Stimulated activated CD8-positive, alpha-beta memory T cell treated with anti-CD3 and anti-CD28 coated beads, Interleukin-4, amount 100 ng/mL, for 1 hour (primary cell): ENCODE results near the gene MS4A8.
"Not testable (repeated sequence)": the region's sequence is repeated elsewhere in the genome, so short reads cannot be mapped to it uniquely, and the experiment has no call there.

Source experiments
- DNase-seq, 2 donors: peaks; one replicate each; pipeline ENCODE4 v3.0.0-alpha.2; 2020; ENCODE audit warnings: low read depth in 2 of 2, low spot score in 1 of 2

The MS4A8 gene, protein sequence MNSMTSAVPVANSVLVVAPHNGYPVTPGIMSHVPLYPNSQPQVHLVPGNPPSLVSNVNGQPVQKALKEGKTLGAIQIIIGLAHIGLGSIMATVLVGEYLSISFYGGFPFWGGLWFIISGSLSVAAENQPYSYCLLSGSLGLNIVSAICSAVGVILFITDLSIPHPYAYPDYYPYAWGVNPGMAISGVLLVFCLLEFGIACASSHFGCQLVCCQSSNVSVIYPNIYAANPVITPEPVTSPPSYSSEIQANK

DNA sequence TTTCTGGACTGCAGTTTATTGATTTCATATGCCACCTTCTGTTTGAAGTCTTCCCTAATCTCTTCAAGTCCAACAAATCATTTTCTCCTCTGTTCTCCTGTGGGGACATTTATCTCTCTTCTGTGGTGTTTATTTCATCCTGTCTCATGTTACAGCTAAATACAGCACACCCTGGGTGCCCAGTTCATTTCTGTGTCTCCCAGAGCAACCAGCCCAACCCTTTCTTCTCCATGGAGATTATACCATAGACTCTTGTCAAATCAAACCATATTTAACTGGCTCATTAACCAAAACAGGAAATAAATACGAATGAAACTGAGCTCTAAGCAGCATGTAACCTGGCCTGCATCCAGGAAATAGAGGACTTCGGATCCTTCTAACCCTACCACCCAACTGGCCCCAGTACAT, at the start of gene MS4A8:
TSS of gene MS4A8 (plus strand) at position 329 of the 408 bp plus-strand sequence. CDS start 1,249 bp downstream, outside the sequence.
- no peak for DNase-seq

DNA sequence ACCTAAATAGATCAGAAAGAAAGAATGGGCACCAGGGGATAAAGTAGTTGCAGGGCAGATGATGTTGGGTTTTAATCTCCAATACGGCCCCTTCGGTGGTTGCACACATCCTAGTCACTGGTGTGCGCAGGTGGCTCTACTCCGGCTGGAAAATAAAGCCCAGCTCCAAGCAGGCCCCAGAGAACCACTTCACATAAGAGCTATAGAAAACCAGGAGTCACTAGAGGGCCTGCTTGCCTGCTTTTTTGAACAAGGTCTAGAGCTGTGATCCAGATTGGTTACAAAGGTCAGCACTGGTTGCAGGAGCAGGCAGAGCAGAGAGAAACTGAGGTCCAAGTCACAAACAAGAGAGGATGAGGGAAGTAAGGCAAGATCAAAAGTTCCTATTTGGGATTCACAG, 41.5 kb upstream of the MS4A8 start:
- no peak for DNase-seq

DNA sequence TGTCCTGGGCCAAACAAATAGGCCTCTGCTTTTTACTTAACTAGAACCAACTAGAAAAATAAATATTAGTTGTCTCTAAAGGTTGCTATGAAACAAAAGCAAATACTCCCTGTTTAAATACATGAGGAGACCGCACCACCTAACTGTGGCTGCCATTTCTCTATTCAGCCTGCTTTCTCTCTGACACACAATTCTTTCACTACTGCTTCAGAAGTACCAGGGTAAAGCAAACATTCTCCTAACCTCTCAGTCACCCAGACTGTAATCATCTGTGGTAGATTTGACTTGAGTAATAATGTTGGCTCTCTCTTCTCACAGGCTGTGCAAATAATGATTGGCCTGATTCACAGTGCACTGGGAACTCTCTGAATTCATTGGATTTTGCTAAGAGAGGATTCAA, 41.0 kb upstream of the MS4A8 start:
- no peak for DNase-seq

DNA sequence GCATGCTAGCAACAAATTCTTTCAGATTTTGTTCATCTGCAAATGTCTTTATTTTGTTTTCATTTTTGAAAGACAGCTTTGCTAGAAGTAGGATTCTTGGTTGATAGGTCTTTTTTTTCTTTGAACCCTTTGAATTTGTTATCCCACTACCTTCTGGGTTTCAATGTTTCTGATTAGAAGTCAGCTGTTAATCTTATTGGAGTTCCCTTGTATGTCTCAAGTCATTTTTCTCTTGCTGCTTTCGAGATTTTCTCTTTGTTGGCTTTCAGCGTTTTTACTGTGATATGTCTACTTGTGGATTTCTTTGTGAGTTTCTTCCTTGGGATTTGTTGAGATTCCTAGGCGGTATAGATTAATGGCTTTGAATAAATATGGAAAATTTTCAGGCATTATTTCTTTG, 27.2 kb upstream of the MS4A8 start:
- DNase-seq = no peak

DNA sequence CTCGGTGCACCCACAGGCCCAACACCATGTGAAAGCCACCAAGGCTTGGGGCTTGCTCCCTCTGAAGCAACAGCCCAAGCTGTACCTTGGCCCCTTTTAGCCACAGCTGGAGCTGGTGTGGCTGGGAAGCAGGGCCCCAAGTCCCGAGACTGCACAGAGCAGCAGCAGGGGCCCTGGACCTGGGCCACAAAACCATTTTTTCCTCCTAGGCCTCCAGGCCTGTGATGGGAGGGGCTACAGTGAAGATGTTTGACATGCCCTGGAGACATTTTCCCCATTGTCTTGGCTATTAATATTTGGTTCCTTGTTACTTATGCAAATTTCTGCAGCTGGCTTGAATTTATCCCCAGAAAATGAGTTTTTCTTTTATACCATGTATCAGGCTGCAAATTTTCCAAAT, 21.2 kb upstream of the MS4A8 start:
- DNase-seq = not testable (repeated sequence)

DNA sequence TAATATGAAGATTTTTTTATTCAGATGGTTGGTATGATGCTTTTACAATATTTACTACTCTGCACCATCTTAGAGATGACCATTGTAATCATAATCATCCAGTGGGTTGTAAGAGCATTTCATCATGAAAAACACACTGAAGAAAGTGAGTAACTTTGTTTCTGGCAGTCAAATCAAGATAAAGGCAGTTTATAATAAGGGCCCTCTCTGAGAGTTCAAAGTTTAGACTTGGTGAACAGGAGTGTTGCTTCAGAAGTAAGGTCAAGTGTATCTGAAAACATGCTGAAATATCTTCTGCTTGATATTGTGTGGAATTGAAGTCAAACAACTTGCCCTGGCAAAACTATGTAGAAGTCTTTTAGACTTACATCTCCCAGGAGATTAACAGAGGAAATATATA, 19.5 kb upstream of the MS4A8 start:
- DNase-seq = no peak

DNA sequence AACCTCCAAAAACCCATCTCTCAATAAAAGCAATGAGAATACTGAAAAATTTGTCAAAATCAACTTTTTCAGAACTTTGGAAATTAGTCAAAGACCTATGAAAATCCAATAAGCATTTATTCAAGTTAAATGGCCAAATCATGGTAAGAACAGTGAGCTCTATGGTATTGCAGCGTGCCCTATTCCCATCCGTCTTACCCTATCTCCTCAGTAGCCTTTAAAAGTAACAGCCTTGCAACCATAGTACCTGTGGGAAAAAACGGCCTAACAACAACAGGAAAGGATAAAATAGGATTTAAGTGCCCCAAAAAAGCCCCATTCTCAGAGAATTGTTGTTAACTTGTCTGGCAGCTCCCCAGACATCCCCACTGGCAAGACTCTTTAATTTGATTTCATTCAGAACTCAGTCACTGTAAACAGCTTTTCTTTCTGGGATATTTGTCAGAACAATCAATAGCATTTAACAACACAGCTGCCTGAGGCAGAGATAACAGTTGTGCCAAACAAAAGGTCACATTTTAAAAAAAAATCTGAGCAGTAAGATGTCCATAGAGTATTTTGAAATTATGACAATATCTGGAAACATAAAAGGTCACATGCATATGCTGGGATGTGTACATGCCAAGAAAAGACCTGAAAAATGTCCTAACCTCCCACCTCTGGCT, 18.8 kb upstream of the MS4A8 start:
- DNase-seq = no peak

DNA sequence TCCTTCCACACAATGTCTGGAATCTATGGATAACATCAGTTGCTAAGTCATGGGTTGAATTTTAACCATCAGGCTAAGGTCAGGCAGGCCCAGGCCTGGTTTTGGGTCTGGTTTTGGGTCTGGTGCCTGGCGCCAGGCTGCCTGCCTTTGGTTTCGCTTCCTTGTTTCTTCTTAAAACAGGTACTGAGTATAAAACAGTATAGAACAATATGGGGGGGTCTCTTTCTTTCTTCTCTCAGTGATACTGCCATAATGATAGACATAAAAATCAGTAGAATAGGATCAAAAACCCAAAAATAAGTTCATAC, 14.9 kb upstream of the MS4A8 start:
- not testable (repeated sequence) for DNase-seq

DNA sequence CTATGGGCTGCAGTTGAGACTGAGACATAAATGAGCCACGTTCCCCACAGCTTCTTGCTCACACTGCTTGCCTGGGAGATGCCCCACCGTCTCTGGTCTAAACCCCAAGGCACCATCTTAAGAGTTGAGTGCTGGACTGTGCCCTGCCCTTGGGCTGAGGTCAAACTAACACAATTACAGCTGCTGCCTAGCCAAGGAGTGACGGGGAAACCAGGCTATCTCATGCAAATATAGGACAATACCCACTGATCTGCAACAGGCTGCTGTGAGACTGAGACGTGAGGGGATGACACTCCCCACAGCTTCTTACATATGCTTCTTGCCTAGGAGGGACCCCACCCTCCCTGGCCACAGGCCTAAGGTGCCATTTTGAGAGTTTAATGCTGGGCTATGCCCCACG, 7.8 kb upstream of the MS4A8 start:
- no peak for DNase-seq

DNA sequence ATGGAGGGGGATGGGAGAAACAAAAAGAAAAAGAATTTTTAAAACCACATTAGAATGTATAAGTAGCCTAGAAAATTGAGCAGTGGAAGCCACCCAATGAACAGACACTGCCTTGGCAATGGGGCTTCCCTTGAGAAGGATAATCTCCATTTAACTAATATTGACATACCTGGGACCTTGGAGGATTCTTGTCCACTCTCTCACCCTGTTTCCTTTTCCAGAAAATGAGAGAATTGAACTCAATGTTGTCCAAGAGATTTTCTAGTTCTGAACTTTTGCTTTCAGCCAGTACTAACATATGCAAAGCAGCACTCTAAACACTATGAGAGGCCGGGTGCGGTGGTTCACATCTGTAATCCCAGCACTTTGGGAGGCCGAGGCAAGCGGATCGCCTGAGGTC, 524 bp downstream of the MS4A8 start:
- no peak for DNase-seq

DNA sequence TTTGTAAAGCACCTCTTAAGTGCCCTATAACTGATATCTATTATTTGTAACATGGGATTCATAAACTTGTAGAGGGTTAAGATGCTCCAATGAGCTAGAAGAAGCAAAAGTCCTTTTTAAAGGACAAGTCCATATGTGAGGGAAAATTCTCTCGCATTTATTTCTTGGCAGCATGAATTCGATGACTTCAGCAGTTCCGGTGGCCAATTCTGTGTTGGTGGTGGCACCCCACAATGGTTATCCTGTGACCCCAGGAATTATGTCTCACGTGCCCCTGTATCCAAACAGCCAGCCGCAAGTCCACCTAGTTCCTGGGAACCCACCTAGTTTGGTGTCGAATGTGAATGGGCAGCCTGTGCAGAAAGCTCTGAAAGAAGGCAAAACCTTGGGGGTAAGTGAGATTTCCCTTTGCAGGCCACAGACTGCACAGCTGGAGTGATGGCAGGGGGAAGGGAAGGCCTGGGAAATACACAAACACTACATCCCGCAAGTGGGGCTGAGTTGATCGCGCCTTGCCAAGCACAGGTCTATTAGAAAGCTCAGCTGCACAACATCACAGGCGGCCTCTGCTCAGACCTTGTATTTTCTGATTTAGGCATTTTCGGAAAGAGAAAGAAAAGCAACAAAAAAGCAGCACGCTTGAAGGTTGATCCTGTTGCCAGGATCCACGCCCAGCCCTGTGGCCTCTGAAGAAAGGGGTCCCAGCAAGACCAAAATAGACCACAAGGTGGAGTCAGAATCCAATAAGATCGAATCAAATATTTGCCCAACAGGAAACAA, 1.5 kb downstream of the MS4A8 start:
- no peak for DNase-seq

DNA sequence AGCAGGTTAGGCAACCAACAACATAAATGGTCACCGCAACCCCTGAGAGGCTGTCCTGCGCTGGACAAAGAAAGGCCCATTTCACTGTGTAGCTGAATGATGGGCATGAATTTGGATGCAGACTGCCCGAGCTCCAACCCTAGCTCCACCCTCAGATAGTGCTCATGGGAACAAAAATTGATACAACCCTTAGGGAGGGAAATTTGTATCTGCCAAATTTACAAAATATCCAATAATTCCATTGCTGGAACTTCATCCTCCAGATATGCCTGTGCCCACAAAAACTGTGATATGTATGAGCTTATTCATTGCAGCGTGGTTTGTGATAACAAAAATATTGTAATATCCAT, 2.0 kb downstream of the MS4A8 start:
- no peak for DNase-seq

DNA sequence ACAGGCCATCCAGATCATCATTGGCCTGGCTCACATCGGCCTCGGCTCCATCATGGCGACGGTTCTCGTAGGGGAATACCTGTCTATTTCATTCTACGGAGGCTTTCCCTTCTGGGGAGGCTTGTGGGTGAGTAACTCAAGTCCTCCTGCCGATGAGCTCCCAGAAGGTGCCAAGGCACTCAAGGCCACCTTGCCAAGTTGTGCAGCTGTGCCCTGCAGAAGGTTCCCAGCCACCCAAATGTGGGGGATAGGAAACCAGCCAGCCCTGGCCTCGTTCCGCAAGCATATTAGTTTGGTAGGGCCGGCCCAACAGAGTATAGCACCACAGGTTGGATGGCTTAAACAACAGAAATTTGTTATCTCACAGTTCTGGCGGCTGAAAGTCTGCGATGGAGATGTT, 4.0 kb downstream of the MS4A8 start:
- no peak for DNase-seq

DNA sequence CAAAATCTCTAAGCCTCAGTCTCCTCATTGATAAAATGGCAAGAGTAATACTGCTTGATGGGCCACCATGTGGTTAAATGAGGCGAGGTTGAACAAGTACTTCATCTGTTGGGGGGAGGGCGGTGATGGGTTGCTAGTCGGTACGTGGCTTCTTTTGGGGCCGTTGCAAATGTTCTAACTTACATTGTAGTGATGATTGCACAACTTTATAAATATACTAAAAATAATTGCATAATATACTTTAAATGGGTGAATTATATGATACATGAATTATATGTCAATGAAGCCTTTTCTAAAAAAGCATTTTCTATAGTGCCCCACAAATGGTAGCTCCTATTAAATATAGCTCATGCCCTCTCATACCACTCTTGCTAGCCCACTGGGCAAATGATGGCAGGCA, 6.5 kb downstream of the MS4A8 start:
- no peak for DNase-seq

DNA sequence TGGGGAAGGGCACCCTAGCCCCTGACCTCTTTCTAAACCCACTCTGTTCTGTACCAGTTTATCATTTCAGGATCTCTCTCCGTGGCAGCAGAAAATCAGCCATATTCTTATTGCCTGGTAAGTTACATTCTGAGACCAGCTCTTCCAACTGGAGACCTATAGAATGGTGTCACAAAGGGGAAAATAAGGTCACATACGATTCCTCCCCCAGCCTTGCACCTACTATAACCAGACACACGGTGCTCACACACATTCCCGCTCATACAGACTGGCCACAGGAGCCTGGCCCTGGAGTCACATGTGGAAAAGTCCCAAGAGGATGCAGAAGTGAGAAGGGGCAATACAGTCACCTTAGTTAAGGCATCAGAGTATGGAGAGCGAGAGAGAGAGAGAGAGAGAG, 7.5 kb downstream of the MS4A8 start:
- DNase-seq = no peak

DNA sequence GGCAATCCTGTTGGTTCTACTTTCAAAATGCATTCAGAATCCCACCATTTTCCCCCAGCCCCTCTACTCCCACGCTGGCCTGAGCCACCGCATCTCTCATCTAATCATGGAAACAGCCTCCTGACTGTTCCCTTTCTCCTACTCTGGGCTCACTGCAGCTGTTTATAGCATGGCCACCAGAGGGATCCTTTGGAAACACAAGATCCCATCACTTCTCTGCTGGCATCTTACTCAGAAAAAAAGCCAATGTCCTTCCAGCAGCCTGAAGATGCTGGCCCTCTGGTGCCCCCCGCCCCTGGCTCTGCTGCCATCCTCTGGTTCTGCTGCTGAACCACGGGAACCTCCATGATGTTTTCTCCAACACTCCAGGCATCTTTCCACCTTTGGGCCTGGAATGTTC, 11.1 kb downstream of the MS4A8 start:
- DNase-seq = no peak

DNA sequence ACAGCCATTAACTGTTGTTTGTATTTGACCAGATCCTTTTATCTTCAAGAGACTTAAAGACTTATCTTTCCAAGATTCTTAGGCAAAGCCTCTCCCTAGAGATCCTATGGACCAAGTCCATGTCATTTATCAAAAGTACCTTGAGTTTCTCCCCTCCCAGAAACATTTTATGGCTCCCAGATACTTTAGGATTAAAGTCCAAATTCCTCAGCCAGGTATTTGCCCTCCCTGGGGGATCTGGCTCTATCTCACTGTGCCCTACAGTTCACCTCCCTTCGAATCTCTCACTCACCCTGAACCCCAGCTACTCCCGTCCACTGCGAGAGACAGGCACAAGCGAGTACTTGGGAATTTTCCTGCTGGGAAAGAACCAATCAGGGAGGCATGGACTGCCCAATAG, 11.9 kb downstream of the MS4A8 start:
- no peak for DNase-seq

DNA sequence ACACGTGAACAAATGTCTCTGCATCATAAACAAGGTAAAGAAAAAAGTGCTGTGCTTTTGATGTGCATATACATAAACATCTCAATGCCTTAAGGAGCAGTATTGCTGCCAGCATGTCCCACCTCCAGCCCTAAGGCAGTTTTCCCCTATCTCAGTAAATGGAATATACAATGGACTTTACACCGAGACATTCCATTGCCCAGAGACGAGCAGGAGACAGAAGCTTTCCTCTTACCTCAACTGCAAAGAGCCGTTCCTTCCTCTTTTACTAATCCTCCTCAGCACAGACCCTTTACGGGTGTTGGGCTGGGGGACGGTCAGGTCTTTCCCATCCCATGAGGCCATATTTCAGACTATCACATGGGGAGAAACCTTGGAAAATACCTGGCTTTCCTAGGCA, 14.0 kb downstream of the MS4A8 start:
- DNase-seq = not testable (repeated sequence)

DNA sequence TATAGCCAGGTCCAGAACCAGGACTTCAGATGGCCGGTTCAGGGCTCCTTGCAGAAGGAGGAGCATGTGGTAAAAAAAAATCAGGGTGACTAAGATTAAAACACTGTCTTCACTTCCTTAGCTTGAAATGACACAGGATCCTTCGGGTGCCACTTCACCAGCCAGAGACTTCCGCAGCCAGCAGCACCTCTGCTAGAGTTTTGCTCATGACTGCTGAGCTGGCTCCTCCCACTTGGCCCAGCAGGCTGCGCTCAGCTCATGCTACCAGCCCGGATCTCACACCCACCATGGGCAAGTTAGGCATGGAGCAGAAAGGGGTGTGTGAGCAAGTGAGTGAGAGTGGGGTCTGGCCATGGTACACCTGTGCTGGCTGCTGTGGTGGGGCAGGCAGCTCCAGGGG, 18.5 kb downstream of the MS4A8 start:
- DNase-seq = no peak

DNA sequence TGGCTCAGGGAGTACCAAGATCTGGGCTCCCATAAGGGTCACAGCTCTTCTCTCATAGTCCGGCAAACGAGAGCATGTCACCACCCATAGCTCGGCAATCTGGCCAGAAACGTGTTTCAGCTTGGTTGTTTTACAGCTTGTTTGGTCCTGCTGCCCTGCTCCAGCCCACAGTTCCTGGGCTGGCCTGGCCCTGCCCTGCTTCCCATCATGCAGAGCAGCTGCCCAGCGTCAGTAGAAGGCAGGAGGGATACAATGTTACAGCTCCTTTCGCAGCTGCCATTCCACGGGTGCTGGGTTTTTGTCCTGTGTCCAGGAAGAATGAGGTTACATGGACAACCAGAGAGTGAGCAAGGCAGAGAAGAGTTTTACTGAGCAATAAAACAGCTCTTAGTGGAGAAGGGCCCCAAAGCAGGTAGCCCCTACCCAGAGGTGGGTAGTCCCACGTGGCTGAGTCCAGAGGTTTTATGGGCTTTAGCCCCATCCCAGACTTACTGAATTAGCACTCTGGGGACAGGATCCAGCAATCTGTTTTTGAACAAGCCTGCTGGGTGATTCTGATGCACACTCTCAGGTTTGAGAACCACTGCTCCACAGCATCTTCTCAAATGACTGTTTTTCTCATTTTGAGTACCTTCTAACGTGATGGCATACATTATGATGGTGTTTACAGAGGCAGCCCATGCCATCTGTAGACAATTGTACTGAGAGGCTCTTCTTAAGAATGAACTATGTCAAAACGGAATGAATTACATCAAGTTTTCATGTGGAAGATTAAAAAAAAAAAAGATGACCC, 19.3 kb downstream of the MS4A8 start:
- DNase-seq = no peak

DNA sequence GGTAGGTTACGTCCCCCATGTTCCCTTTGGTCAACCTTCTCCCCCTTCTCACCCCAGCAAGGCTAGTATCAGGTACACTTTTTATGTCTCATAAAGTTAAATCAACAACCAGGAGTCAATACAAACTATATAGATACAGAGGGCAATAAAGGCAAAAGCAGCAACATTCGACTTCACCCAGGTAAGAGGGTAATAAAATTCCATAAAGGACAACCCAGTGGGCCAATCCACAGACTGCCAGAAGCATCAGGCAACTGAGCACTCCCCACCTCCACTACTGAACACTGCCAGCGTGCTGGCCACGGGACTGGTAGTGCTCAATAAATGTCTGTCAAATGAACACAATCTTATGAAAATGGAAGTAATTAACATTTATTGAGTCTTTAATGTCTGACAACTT, 20.0 kb downstream of the MS4A8 start:
- no peak for DNase-seq

DNA sequence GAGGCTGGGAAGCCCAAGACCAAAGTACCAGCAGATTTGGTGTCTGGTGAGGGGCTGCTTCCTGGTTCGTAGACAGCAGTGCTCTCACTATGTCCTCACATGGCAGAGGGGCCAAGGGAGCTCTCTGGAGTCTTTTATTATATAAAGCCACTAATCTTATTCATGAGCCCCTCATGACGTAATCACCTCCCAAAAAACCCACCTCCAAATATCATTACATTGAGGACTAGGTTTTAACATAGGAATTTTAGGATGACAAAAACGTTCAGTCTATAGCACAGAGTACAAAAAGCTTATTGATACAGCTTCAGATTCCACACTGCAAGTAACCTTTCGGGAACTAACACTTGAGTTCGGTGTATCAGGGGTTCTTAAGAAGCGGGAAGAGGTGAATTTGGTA, 21.0 kb downstream of the MS4A8 start:
- DNase-seq = no peak
